T-cell (primary cell): Measurements from ENCODE around the gene RBM28. TPM values are rescaled to one million over a fixed set of nuclear protein-coding genes. Genes with fewer than 3 reads are reported as not detected.

Source experiments
- ATAC-seq, 4 experiments: fragments of 200-7000 bp in 3 of 4; fragments of 150-1000 bp in 1 of 4; cut with Tn5 transposase; replicated peaks in 1 of 4; 1 replicate in 3 of 4; 2 replicates in 1 of 4; pipeline ENCODE4 v1.10.0; 2021; ENCODE audit warnings: moderate library complexity in 3 of 4, mild to moderate bottlenecking in 2 of 4, moderate number of reproducible peaks in 1 of 4
- CTCF ChIA-PET, 2 donors: fragments of 300-600 bp; sonication (Branson Sonifier 250); formaldehyde crosslinking; loops; one replicate each; lab custom pipeline; 2022; ENCODE audit warnings: antibody characterized with exemption in 2 of 2; lab: Charles Lee
- POLR2A ChIA-PET, 2 donors: fragments of 300-600 bp; sonication (Branson Sonifier 250); formaldehyde crosslinking; loops; one replicate each; lab custom pipeline; 2022; ENCODE audit warnings: antibody characterized with exemption in 2 of 2; lab: Charles Lee
- DNase-seq, 35 experiments: peaks; one replicate each; pipeline versions ENCODE4 v3.0.0 to v3.0.0-alpha.2; 2013 to 2023
- H3K27ac ChIP-seq: one replicate; pipeline ENCODE4 v1.5.1; 2013; ENCODE audit warnings: low read length
- H3K27me3 ChIP-seq, 2 experiments: replicated peaks in 1 of 2; 1 replicate in 1 of 2; 2 replicates in 1 of 2; pipeline versions ENCODE4 v1.6.1 to v1.7.0; 2013; ENCODE audit warnings: low read length in 1 of 2, mixed read lengths in 1 of 2; ENCODE audit not compliant: control insufficient read depth in 2 of 2, insufficient read depth in 2 of 2; ENCODE audit errors: extremely low read depth in 1 of 2
- H3K36me3 ChIP-seq, 2 donors: 1 replicate in 1 of 2; 2 replicates in 1 of 2; pipeline versions ENCODE4 v1.6.1 to v1.7.0; 2013; ENCODE audit warnings: low read length in 1 of 2; ENCODE audit not compliant: control insufficient read depth in 2 of 2, insufficient read depth in 1 of 2; ENCODE audit errors: extremely low read depth in 1 of 2
- H3K4me1 ChIP-seq, 2 experiments: 1 replicate in 1 of 2; 2 replicates in 1 of 2; pipeline versions ENCODE4 v1.6.1 to v1.7.0; 2013; ENCODE audit warnings: low read length in 2 of 2, mixed read lengths in 1 of 2; ENCODE audit not compliant: insufficient read depth in 2 of 2, control insufficient read depth in 1 of 2; ENCODE audit errors: extremely low read depth in 1 of 2
- H3K4me3 ChIP-seq, 2 donors: 1 replicate in 1 of 2; 2 replicates in 1 of 2; pipeline versions ENCODE4 v1.5.1 to v1.7.0; 2013; ENCODE audit warnings: mild to moderate bottlenecking in 2 of 2, low read length in 1 of 2, moderate library complexity in 1 of 2; ENCODE audit not compliant: control insufficient read depth in 1 of 2; ENCODE audit errors: extremely low read depth in 1 of 2
- H3K9me3 ChIP-seq: 2 replicates; pipeline ENCODE4 v1.7.0; 2013
- H3K27ac Mint-ChIP-seq, 2 donors: one replicate each; pipeline ENCODE4 v1.8.0; 2020 to 2021; ENCODE audit warnings: mild to moderate bottlenecking in 2 of 2, mixed read lengths in 2 of 2
- H3K27me3 Mint-ChIP-seq, 2 donors: one replicate each; pipeline ENCODE4 v1.8.0; 2021 to 2022; ENCODE audit warnings: mixed read lengths in 2 of 2
- H3K36me3 Mint-ChIP-seq: one replicate; pipeline ENCODE4 v1.8.0; 2021; ENCODE audit warnings: mixed read lengths
- H3K4me1 Mint-ChIP-seq, 3 donors: one replicate each; pipeline ENCODE4 v1.8.0; 2020 to 2022; ENCODE audit warnings: mixed read lengths in 3 of 3, mild to moderate bottlenecking in 1 of 3
- H3K4me3 Mint-ChIP-seq, 3 donors: one replicate each; pipeline ENCODE4 v1.8.0; 2020 to 2022; ENCODE audit warnings: mild to moderate bottlenecking in 3 of 3, mixed read lengths in 3 of 3, moderate library complexity in 3 of 3
- H3K9me3 Mint-ChIP-seq, 3 donors: one replicate each; pipeline ENCODE4 v1.8.0; 2020 to 2022; ENCODE audit warnings: mixed read lengths in 3 of 3
- WGBS: methylation state at CpG from one replicate; pipeline ENCODE4 v1.1.5; 2013; ENCODE audit warnings: missing lambda C conversion rate; ENCODE audit not compliant: insufficient coverage; 5-methylcytosine and 5-hydroxymethylcytosine counted together
- total RNA-seq, 35 experiments: library from RNA in 6 of 35; stranded (reverse) in 6 of 35; fragments of 120-200 nt in 1 of 35; gene quantifications; one replicate each; pipeline versions ENCODE4 v1.2.1 to v1.2.4 and lab custom pipeline; 2013 to 2026

The RBM28 gene
- total RNA-seq, 5 donors from 2014 or later (not counting 1 experiment from before 2014, with no cell fraction given) = 27.3 to 54.3 (median 41.9) TPM

GRCh38 chr7:128353189-128353588, 9.5 kb upstream of the RBM28 start:
- no peak for ATAC-seq
- Histone ChIP-seq H3K4me1 (peaks cover 0 to 10% of the 10 kb centered on the region in 2 experiments), H3K4me3 (no peak overlapping the region), H3K27me3 (peaks cover 3 to 40% of the 10 kb centered on the region in 2 experiments), H3K36me3 (no peaks in the 10 kb centered on the region), H3K27ac (no peak overlapping the region), H3K9me3 (no peaks in the 10 kb centered on the region)
- ChIA-PET CTCF (interaction anchor here in 1 of 2 donors (1.2 kb wide), 1 partner anchor 34 kb away, joined by 3 read pairs; no protein-coding TSS in a partner anchor), POLR2A (no interaction called here)
- DNase-seq = no peak
- 92% methylated on average over 3 of the region's 3 CpGs for WGBS
- H3K27me3 Mint-ChIP-seq = peaks cover 25 to 40% of the 10 kb centered on the region in 2 donors
- peaks cover 3 to 14% (median 6%) of the 10 kb centered on the region in 3 donors for H3K4me1 Mint-ChIP-seq
- no peaks in the 10 kb centered on the region for H3K36me3 Mint-ChIP-seq
- no peaks in the 10 kb centered on the region for H3K9me3 Mint-ChIP-seq
- peak overlapping the region; percentile 21 to 75 (median 53) for H3K4me3 Mint-ChIP-seq
- no peak overlapping the region for H3K27ac Mint-ChIP-seq

GRCh38 chr7:128352636-128353035, 8.9 kb upstream of the RBM28 start:
- Mint-ChIP-seq H3K27me3 (peaks cover 31 to 40% of the 10 kb centered on the region in 2 donors), H3K36me3 (no peaks in the 10 kb centered on the region), H3K27ac (peak overlapping the region in 1 of 2 donors; percentile 15), H3K4me1 (peaks cover 3 to 14% (median 6%) of the 10 kb centered on the region in 3 donors), H3K9me3 (no peaks in the 10 kb centered on the region), H3K4me3 (peak overlapping the region; percentile 21 to 75 (median 53))
- Histone ChIP-seq H3K4me3 (no peak overlapping the region), H3K27me3 (peaks cover 3 to 39% of the 10 kb centered on the region in 2 experiments), H3K36me3 (no peaks in the 10 kb centered on the region), H3K27ac (no peak overlapping the region), H3K4me1 (peaks cover 0 to 10% of the 10 kb centered on the region in 2 experiments), H3K9me3 (no peaks in the 10 kb centered on the region)
- WGBS = 84% methylated on average over 6 of the region's 8 CpGs
- POLR2A ChIA-PET = no interaction called here
- DNase-seq = no peak
- ATAC-seq = no peak
- CTCF ChIA-PET = interaction anchor here in 1 of 2 donors (1.2 kb wide), 1 partner anchor 35 kb away, joined by 3 read pairs; no protein-coding TSS in a partner anchor

GRCh38 chr7:128352153-128352537, 8.4 kb upstream of the RBM28 start:
- POLR2A ChIA-PET = no interaction called here
- peak overlapping the region in 1 of 3 donors; percentile 75 for H3K4me3 Mint-ChIP-seq

GRCh38 chr7:128351296-128352152, 7.8 kb upstream of the RBM28 start:
- Mint-ChIP-seq H3K27ac (no peak overlapping the region), H3K27me3 (peaks cover 34 to 40% of the 10 kb centered on the region in 2 donors), H3K36me3 (no peaks in the 10 kb centered on the region), H3K4me3 (peak overlapping the region in 2 of 3 donors; percentile 39 to 61), H3K4me1 (peaks cover 3 to 14% (median 6%) of the 10 kb centered on the region in 3 donors), H3K9me3 (no peaks in the 10 kb centered on the region)
- Histone ChIP-seq H3K4me1 (peaks cover 0 to 10% of the 10 kb centered on the region in 2 experiments), H3K27ac (no peak overlapping the region), H3K4me3 (peak overlapping the region in 1 of 2 donors; percentile 61), H3K36me3 (no peaks in the 10 kb centered on the region), H3K9me3 (no peaks in the 10 kb centered on the region), H3K27me3 (peaks cover 3 to 34% of the 10 kb centered on the region in 2 experiments)
- ATAC-seq (peak; percentile 53 to 68 (median 64)), DNase-seq (peak in 18 of 35 experiments; percentile 4 to 43 (median 12))
- WGBS = 16% methylated on average over 96 of the region's 97 CpGs
- CTCF ChIA-PET = interaction anchor here in 1 of 2 donors (0.9 kb wide), 1 partner anchor 36 kb away, joined by 3 read pairs; no protein-coding TSS in a partner anchor
- POLR2A ChIA-PET = no interaction called here

More at GRCh38 chr7:128352153-128352537, 8.4 kb upstream of the RBM28 start:
- Mint-ChIP-seq H3K36me3 (no peaks in the 10 kb centered on the region), H3K27ac (no peak overlapping the region), H3K4me1 (peaks cover 3 to 14% (median 6%) of the 10 kb centered on the region in 3 donors), H3K9me3 (no peaks in the 10 kb centered on the region), H3K27me3 (peaks cover 34 to 40% of the 10 kb centered on the region in 2 donors)
- H3K4me3 ChIP-seq = peak overlapping the region in 1 of 2 donors; percentile 5
- H3K36me3 ChIP-seq = no peaks in the 10 kb centered on the region
- no peak overlapping the region for H3K27ac ChIP-seq
- DNase-seq (peak in 11 of 35 experiments; percentile 5 to 41 (median 22)), ATAC-seq (peak; percentile 36 to 60 (median 45))
- H3K27me3 ChIP-seq = peaks cover 3 to 36% of the 10 kb centered on the region in 2 experiments
- CTCF ChIA-PET = no interaction called here
- 16% methylated on average over 33 of the region's 34 CpGs for WGBS
- no peaks in the 10 kb centered on the region for H3K9me3 ChIP-seq
- H3K4me1 ChIP-seq = peaks cover 0 to 10% of the 10 kb centered on the region in 2 experiments

GRCh38 chr7:128350708-128351295, 7.1 kb upstream of the RBM28 start:
- H3K36me3 ChIP-seq = no peaks in the 10 kb centered on the region
- Mint-ChIP-seq H3K27me3 (peaks cover 34 to 40% of the 10 kb centered on the region in 2 donors), H3K27ac (no peak overlapping the region), H3K36me3 (no peaks in the 10 kb centered on the region), H3K4me1 (peaks cover 3 to 14% (median 6%) of the 10 kb centered on the region in 3 donors), H3K4me3 (peak overlapping the region in 2 of 3 donors; percentile 39 to 61), H3K9me3 (no peaks in the 10 kb centered on the region)
- no peak for DNase-seq
- no peak for ATAC-seq
- CTCF ChIA-PET = interaction anchor here in 1 of 2 donors (0.5 to 0.9 kb wide), 2 partner anchors 37 to 1441 kb away, joined by 3 read pairs; no protein-coding TSS in a partner anchor
- POLR2A ChIA-PET = no interaction called here
- peak overlapping the region in 1 of 2 donors; percentile 61 for H3K4me3 ChIP-seq
- no peaks in the 10 kb centered on the region for H3K9me3 ChIP-seq
- peaks cover 0 to 10% of the 10 kb centered on the region in 2 experiments for H3K4me1 ChIP-seq
- 84% methylated on average over 32 of the region's 35 CpGs for WGBS
- no peak overlapping the region for H3K27ac ChIP-seq
- H3K27me3 ChIP-seq = peaks cover 3 to 34% of the 10 kb centered on the region in 2 experiments

- ATAC-seq (no peak), DNase-seq (no peak)
- H3K4me1 Mint-ChIP-seq = peaks cover 3 to 11% (median 6%) of the 10 kb centered on the region in 3 donors
- H3K27me3 ChIP-seq = peaks cover 0 to 34% of the 10 kb centered on the region in 2 experiments
- POLR2A ChIA-PET = no interaction called here
- peaks cover 34 to 40% of the 10 kb centered on the region in 2 donors for H3K27me3 Mint-ChIP-seq
- CTCF ChIA-PET = no interaction called here
- H3K36me3 ChIP-seq = no peaks in the 10 kb centered on the region
- H3K9me3 Mint-ChIP-seq = no peaks in the 10 kb centered on the region
- peak overlapping the region in 1 of 3 donors; percentile 61 for H3K4me3 Mint-ChIP-seq
- H3K27ac Mint-ChIP-seq = no peak overlapping the region
- no peak overlapping the region for H3K27ac ChIP-seq
- H3K4me1 ChIP-seq = peaks cover 0 to 10% of the 10 kb centered on the region in 2 experiments
- H3K36me3 Mint-ChIP-seq = no peaks in the 10 kb centered on the region
- WGBS = no CpG with 5 or more reads among the region's 4 CpGs
- no peaks in the 10 kb centered on the region for H3K9me3 ChIP-seq
- H3K4me3 ChIP-seq = no peak overlapping the region
These were observed 5.7 kb upstream of the RBM28 start for GRCh38 chr7:128349466-128349825.
